ENCODE data around the gene GIPC1.
A peak's percentile ranks its signal among the peaks of the same experiment; 100 is the strongest.

The GIPC1 gene

DNA sequence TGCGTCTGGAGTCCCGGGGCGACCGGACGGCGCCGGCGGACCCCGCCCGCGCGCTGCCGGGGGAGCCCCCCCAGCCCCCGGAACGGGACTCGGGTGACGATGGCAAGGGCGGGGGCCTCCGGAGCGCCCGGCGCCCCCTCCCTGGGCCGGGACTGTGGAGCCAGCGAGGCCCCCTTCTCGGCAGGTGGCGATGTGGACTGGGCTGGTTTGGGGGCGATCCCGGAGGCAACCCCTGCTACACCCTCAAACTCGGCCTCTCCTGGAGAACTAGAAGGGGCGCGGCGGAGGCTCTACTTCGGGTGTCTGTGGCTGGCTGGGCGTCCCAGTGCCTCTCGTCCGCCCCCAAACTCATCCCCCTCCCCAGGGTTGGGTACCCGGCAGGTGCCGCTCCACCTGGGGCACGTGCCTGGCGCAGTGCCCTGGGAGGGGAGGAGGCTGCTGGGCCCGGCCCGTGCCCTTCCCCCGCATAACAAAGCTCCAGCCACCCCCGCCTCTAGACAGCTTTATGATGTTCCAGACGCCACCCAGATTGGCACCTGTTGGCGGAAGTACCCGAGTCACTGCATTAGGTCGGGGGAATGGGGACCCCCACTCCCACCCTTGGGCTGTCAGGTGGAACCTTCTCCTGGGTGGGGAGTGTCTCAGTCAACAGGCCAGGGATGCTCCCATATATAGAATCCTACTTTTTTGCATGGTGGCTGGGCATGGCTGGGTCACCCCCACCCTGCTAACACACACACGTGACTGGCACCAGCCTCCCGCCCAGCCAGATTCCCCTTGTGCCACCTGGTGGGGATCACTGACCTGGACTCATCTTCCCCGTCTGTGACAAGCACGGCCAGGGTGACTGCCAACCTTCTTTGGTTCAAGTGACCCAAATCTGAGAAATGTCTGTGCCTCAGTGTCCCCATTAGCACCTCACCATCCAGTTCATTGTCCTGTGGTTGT is 62.1 kb downstream of the GIPC1 start:
- DNase-seq = peak; percentile 83

DNA sequence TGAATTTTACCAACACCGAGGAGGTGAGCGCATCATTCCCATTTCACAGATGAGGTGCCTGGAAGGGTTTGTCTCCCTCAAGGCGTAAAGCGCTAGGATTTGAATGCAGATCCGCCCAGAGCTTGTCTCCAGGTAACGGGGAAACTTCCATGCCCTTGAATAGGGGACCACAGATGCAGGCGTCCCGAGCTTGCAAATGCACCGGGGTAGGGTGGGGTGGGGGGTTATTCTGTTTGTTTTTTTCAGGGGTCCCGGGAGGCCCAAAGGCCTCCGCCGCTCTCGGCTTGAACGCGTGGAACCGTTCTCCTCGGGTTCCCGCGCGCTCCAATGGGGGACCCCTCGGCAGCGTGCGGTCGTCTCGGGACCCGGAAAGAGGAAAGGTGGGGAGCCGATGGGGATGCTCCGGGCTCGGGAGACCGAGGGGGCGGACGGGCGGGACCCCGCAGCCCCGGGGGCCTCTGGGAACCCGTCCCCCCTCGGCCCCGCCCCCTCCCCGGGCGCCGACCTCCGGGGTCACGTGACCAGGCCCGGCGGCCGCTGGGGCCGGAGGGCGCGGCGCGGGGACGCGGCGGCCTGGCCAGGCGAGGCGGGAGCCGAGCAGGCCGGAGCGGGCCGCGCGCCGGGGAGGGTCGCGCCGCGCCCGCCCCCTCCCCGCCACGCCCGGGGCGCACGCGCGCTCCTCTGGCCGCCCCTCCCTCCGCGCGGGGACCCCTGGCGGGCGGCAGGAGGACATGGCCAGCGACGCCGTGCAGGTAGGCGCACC is 63.0 kb downstream of the GIPC1 start, which contains the start of gene PKN1:
TSS of gene PKN1 (plus strand) at position 516 of the 763 bp plus-strand sequence. CDS start at position 732, 216 bp downstream.
- peak; percentile 71 for DNase-seq

DNA sequence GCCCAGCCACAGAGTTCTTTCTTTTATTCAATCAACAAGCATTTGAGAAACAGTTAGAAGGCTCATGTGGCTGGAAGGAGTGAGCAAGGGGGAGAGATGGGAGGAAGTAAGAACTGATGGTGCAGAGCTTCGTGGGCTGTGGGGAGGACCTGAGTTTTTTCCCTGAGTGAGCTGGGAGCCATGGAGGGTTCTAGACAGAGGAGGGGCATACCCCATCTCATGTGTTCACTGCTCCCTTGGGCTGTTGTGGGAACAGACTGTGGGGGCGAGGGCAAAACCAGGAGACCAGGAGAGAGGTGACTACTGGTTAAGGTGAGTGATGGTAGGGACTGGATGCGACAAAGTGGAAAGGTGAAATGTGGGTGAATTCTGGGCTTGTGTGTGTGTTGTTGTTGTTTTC is 65.2 kb downstream of the GIPC1 start:
- DNase-seq = no peak

DNA sequence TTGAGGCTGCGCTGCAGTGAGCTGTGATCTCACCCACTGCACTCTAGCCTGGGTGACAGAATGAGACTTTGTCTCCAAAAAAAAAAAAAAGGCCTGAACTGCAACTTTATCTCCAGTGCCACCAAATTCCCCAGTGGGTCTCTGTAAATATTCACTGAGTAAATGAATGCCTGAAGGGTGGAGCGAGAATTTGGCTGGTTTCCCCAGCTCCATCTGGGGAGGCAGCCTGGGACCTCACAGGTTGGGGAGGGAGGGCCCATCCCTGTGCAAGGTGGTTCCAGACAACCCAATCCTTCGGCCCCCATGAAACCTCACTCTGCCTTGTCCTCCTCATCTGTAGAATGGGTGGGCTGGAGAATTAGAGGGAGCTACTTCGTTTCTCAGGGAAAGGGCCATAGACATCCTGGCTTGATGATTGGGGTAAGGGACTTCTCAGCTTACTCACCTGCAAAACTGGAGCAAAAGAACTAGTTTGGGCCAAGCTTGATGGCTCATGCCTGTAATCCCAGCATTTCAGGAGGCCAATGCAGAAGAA is 67.0 kb downstream of the GIPC1 start:
- DNase-seq = no peak
